ENCODE results near the gene GBX2. TPM values are rescaled to one million over a fixed set of nuclear protein-coding genes. Genes with fewer than 3 reads are reported as not detected.

GBX2 gene
- total RNA-seq, 3 donors from 2014 or later = not detected

DNA sequence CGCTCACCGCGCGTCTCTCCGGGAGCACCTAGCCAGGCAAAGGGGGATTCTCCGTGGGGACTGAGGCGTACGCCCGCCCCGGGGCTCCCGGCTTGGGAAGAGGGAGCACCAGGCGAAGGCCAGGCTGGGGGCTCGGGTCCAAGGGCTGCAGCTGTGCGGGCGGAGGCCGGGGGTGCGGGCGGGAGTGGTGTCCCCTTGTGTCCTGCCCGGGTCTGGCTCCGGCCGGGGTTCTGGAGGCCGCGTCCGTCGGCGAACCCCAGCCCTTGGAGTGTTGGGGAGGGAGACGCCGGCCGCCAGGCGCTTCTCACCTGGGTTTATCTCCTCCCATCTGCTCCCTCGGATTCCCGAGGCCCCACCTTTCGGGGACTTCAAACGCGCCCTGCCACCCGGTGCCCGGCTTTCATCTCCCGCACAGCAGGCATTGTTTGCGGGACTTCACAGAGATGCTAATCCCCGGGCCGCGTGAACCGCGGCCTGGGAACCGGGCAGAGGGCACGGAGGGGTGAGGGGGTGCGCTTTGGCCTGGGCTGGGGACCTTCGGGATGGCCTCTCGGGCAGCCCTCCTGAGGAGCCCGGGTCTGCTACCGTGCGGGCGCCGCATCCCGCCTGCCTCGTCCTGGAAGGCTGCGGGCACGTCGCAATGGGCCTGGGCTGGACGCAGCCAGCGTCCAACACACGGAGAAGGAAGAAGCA, 5.0 kb upstream of the GBX2 start:
- no peak for DNase-seq
- H3K4me1 ChIP-seq (ENCODE audit: low read depth) = peaks cover 17% of the 10 kb centered on the region
- no peak for TF ChIP-seq CTCF (IDR thresholded peaks at IDR 0.05)
- intact Hi-C loops (cut with DNase I, micrococcal nuclease) = no loop called here
- no peaks in the 10 kb centered on the region for H3K9me3 ChIP-seq
- H3K36me3 ChIP-seq (ENCODE audit: low read depth) = no peaks in the 10 kb centered on the region
- no peak for ATAC-seq
- H3K4me3 ChIP-seq = no peak overlapping the region

- intact Hi-C loops (cut with DNase I, micrococcal nuclease) = no loop called here
- no peak for TF ChIP-seq CTCF (IDR thresholded peaks at IDR 0.05)
- Histone ChIP-seq H3K36me3 (ENCODE audit: low read depth) (no peaks in the 10 kb centered on the region), H3K9me3 (no peaks in the 10 kb centered on the region), H3K4me3 (no peak overlapping the region), H3K4me1 (ENCODE audit: low read depth) (peaks cover 16% of the 10 kb centered on the region)
- ATAC-seq (no peak), DNase-seq (no peak)
Measured at GRCh38 chr2:236172255-236173035, 4.3 kb upstream of the GBX2 start.

DNA sequence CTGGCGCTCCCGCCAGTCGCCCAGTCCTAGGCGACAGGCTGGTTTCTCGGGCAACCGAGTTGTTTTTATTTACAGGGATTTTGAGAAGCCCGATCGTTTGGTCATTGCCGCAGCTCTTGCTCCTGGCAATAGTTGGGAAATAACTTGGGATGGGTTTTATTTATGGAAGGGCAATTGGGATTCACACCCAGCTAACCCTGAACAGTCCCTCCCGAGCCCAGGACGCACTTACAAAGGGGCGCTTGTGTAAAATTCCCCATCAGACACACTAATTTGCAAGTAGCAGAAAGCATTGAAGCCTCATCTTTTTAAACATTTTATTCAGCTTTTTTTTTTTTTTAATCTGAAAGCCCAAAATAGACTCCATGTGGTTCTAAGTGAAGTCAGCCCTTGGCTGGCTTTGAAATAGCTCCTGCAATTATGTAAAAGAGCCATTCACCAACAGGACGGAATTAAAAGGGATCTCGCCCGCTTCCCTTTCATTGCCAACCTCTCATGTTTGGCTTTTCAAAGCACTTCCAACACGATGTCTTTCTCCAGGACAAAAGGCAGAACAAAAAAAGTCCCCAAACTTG, 3.6 kb upstream of the GBX2 start:
- H3K36me3 ChIP-seq (ENCODE audit: low read depth) = no peaks in the 10 kb centered on the region
- no peak for TF ChIP-seq CTCF (IDR thresholded peaks at IDR 0.05)
- intact Hi-C loops (cut with DNase I, micrococcal nuclease) = no loop called here
- no peak overlapping the region for H3K4me3 ChIP-seq
- no peak for DNase-seq
- peaks cover 23% of the 10 kb centered on the region for H3K4me1 ChIP-seq (ENCODE audit: low read depth)
- no peak for ATAC-seq
- H3K9me3 ChIP-seq = no peaks in the 10 kb centered on the region

GRCh38 chr2:236171181-236171679, 3.0 kb upstream of the GBX2 start:
- no peak for TF ChIP-seq CTCF (IDR thresholded peaks at IDR 0.05)
- Histone ChIP-seq H3K36me3 (ENCODE audit: low read depth) (no peaks in the 10 kb centered on the region), H3K4me1 (ENCODE audit: low read depth) (peaks cover 29% of the 10 kb centered on the region), H3K4me3 (no peak overlapping the region), H3K9me3 (no peaks in the 10 kb centered on the region)
- ATAC-seq = no peak
- intact Hi-C loops (cut with DNase I, micrococcal nuclease) = no loop called here
- DNase-seq = no peak

DNA sequence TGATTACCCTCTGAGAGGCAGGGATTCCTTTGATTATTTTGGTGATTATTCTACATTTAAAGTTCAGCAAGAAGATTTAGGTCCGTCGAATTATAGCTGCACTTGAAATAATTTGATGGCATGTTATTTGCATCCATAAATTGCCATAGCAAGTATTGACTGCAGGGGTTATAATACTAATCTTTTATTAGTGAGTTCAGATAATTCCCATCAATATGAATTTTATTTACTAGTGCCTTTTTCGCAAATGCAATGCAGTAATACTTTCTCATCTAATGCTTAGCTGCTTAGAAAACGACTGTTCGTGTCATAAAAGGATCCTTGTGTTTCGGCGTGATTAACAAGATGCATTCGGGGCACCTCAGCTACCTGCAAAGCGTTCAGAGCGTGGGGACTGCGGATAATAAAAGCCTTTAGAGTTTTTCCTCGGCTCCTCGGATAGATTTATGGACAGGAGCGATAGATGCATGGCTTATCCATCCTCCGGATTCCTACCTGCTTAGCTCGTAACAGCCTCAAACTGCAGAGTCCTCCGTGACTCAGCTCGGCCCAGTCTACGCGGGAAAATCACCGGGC, 2.5 kb upstream of the GBX2 start:
- Histone ChIP-seq H3K9me3 (no peaks in the 10 kb centered on the region), H3K4me1 (ENCODE audit: low read depth) (peaks cover 33% of the 10 kb centered on the region)
- intact Hi-C loops (cut with DNase I, micrococcal nuclease) = no loop called here

More for the DNA sequence above, 2.5 kb upstream of the GBX2 start:
- no peak for DNase-seq
- ATAC-seq = no peak
- Histone ChIP-seq H3K4me3 (no peak overlapping the region), H3K36me3 (ENCODE audit: low read depth) (no peaks in the 10 kb centered on the region)
- no peak for TF ChIP-seq CTCF (IDR thresholded peaks at IDR 0.05)

Data from mucosa of descending colon (tissue), 3 donors.